Neutrophil (primary cell): ENCODE data around the gene UGT1A4.

ENCODE experiments used
- H3K27ac ChIP-seq: fragments of 200-600 bp; sonication (generic); 2 replicates; pipeline ENCODE4 v1.5.1; 2016; ENCODE audit warnings: mild to moderate bottlenecking, moderate library complexity
- H3K27me3 ChIP-seq: fragments of 200-600 bp; sonication (generic); 2 replicates; pipeline ENCODE4 v1.6.0; 2016; ENCODE audit warnings: mild to moderate bottlenecking
- H3K36me3 ChIP-seq: fragments of 200-600 bp; sonication (generic); 2 replicates; pipeline ENCODE4 v1.5.1; 2017
- H3K4me1 ChIP-seq, 2 experiments: fragments of 200-600 bp in 1 of 2; sonication (generic) in 1 of 2; 1 replicate in 1 of 2; 2 replicates in 1 of 2; pipeline versions ENCODE4 v1.5.1 to v1.6.1; 2013 to 2016; ENCODE audit warnings: low read depth in 1 of 2, low read length in 1 of 2, mild to moderate bottlenecking in 1 of 2, moderate library complexity in 1 of 2; ENCODE audit not compliant: control insufficient read depth in 1 of 2, insufficient read depth in 1 of 2
- H3K4me3 ChIP-seq, 2 experiments: fragments of 200-600 bp in 1 of 2; sonication (generic) in 1 of 2; 1 replicate in 1 of 2; 2 replicates in 1 of 2; pipeline ENCODE4 v1.5.1; 2013 to 2016; ENCODE audit warnings: low read depth in 1 of 2, low read length in 1 of 2, mild to moderate bottlenecking in 1 of 2, moderate library complexity in 1 of 2
- H3K9me3 ChIP-seq: fragments of 200-600 bp; sonication (generic); 2 replicates; pipeline ENCODE4 v1.5.1; 2016
- CTCF ChIP-seq: fragments of 200-600 bp; sonication (generic); IDR thresholded peaks from 2 replicates; pipeline ENCODE4 v1.5.1; 2016; ENCODE audit warnings: antibody characterized with exemption

UGT1A4 gene

DNA sequence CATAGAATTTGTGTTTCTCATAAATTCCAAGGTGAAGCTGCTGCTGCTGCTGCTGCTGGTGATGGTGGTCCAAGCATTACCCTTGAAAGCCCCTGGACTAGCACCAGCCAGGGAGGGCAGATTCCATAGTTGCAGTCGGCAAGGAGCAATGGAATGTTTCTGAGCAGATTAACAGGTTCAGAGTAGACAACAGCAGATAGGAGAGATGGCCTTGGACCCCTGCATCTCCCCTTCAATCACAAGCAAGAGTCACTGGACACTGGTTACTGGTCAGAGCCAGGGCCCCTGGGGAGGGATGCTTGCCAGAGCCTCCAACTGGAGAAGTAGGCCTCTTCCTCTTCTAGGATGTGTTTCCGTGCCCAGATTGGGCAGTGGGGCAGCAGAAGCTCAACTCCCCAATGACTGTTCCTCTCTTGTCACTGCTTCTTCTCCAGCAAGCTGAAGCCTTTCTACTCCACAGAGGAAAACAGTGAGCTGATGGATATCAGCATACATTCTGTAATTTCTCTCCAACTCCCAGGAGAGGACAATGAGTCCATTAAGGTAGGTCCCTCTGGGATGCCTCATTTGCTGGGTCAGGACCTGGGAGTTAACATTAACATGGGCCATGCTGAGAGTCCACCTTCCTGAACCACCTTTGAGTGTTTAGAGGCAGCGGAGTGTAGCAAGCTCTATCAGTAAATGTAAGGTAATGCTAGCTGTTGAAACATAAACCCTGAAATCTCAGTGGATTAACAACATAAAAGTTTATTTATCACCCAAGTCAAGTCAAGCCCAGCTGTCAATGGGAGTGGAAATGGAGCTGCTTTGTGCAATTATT lies 94.9 kb downstream of the UGT1A4 start:
- Histone ChIP-seq H3K27ac (no peak overlapping the region), H3K9me3 (no peaks in the 10 kb centered on the region), H3K4me1 (no peaks in the 10 kb centered on the region), H3K4me3 (no peak overlapping the region), H3K36me3 (no peaks in the 10 kb centered on the region), H3K27me3 (peaks cover 9% of the 10 kb centered on the region)
- TF ChIP-seq CTCF = no peak

DNA sequence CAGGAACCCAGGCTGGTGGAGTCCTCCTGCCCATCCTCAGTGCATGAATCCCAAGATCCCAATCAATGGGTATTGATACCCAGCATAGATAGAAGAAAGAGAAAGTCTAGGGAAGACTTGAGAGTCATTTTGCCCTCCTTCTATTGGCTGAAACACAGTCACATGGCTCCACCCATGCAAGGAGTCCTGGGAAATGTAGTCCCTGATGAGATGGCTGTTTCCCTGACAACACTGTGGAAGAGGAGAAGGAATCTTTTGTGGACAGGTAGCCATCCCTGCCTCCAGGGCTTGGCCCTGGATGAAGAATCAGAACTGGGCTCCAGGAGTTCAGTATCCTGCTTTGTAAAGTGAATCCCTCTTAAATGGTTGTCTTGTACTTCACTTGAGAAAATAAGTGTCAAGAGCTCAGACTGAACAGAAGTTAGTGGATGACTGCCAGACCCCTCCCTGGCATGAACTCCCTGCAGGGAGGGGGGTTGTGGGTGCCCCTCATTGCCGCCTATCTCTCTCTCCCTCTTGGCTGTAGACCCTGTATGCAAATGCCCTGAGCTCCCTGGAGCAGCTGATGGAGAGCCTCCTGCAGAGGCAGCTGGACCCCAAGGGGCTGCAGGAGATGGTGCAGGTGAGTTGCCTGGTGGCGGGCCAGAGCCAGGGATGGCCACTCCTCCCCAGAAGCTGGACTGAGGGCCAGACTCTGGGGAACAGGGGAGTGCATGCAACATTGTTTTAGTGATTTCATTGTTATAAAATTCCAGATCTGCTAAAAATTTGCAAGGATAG lies 95.7 kb downstream of the UGT1A4 start:
- H3K9me3 ChIP-seq = no peaks in the 10 kb centered on the region
- H3K27ac ChIP-seq = no peak overlapping the region
- no peaks in the 10 kb centered on the region for H3K36me3 ChIP-seq
- peaks cover 9% of the 10 kb centered on the region for H3K27me3 ChIP-seq
- no peaks in the 10 kb centered on the region for H3K4me1 ChIP-seq
- no peak for TF ChIP-seq CTCF
- no peak overlapping the region for H3K4me3 ChIP-seq

GRCh38 chr2:233815861-233816260 lies 97.3 kb downstream of the UGT1A4 start:
- no peaks in the 10 kb centered on the region for H3K4me1 ChIP-seq
- peaks cover 9% of the 10 kb centered on the region for H3K27me3 ChIP-seq
- no peaks in the 10 kb centered on the region for H3K36me3 ChIP-seq
- H3K4me3 ChIP-seq = no peak overlapping the region
- H3K9me3 ChIP-seq = no peaks in the 10 kb centered on the region
- TF ChIP-seq CTCF = no peak
- H3K27ac ChIP-seq = no peak overlapping the region

DNA sequence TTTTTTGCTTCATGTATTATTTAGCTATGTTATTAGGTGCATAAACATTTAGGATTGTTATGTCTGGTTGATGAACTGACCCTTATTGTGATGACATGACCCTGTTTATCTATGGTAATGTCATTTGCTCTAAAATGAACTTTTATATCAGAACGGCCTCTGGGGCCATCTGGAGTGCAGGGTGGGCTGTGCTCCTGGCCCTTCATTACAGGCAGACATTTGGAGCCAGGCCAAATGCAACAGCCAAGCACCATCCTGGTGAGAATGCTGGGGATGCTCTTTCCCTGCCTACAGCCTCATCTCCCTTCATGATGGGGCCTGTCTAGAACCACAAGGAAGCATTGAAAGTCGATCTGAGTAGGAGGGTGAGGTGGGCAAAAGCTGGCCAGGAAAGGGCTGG lies 97.8 kb downstream of the UGT1A4 start:
- Histone ChIP-seq H3K27me3 (peaks cover 9% of the 10 kb centered on the region), H3K9me3 (no peaks in the 10 kb centered on the region), H3K4me3 (no peak overlapping the region), H3K27ac (no peak overlapping the region), H3K36me3 (no peaks in the 10 kb centered on the region), H3K4me1 (no peaks in the 10 kb centered on the region)
- TF ChIP-seq CTCF = no peak

DNA sequence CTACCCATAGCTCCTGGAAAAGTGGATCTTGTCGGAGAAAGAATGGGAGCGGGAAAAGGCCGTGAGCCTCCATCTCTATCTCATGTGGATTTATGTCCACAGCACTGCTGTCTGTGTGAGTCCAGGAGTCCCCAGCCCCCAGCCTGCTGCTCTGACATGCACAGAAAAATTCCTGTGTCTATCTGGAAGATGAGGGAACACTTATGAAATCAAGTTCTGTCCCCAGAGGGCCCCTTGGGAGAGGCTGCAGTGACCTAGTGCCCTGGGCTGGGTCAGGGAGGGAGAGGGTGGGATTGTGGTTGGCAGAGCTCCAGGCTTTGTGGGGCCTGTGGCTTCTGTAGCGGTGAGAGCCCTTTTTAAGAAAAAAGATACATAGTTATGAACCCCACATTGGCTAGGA lies 98.2 kb downstream of the UGT1A4 start:
- Histone ChIP-seq H3K4me1 (no peaks in the 10 kb centered on the region), H3K27me3 (peaks cover 9% of the 10 kb centered on the region), H3K4me3 (no peak overlapping the region), H3K9me3 (no peaks in the 10 kb centered on the region), H3K36me3 (no peaks in the 10 kb centered on the region), H3K27ac (no peak overlapping the region)
- TF ChIP-seq CTCF = no peak
